MM.1S (cell line): ENCODE results near the gene IL1R2.

Source experiments
- DNase-seq: peaks from one replicate; pipeline ENCODE4 v3.0.0-alpha.2; 2015
- H2AFZ ChIP-seq: fragments of 300-600 bp; sonication (generic); 2 replicates; pipeline ENCODE4 v1.6.0; 2016; ENCODE audit warnings: antibody characterized with exemption, low read length
- H3F3A ChIP-seq: fragments of 300-600 bp; sonication (generic); 2 replicates; pipeline ENCODE4 v1.6.1; 2016; ENCODE audit warnings: mild to moderate bottlenecking, antibody characterized with exemption, low read length, moderate library complexity, mixed read lengths; ENCODE audit not compliant: insufficient read depth
- H3K27ac ChIP-seq: fragments of 300-600 bp; sonication (generic); 2 replicates; pipeline ENCODE4 v1.5.1; 2016; ENCODE audit warnings: mild to moderate bottlenecking, low read length
- H3K27me3 ChIP-seq: fragments of 300-600 bp; sonication (generic); replicated peaks from 2 replicates; pipeline ENCODE4 v1.6.0; 2016; ENCODE audit warnings: low read length; ENCODE audit not compliant: insufficient read depth
- H3K36me3 ChIP-seq: fragments of 300-600 bp; sonication (generic); replicated peaks from 2 replicates; pipeline ENCODE4 v1.6.1; 2016; ENCODE audit warnings: mild to moderate bottlenecking, low read length, mixed read lengths; ENCODE audit not compliant: insufficient read depth
- H3K4me1 ChIP-seq: fragments of 300-600 bp; sonication (generic); 2 replicates; pipeline ENCODE4 v1.6.1; 2016; ENCODE audit warnings: low read length, mixed read lengths
- H3K4me2 ChIP-seq: fragments of 300-600 bp; sonication (generic); 2 replicates; pipeline ENCODE4 v1.6.0; 2016; ENCODE audit warnings: low read depth, low read length
- H3K4me3 ChIP-seq: fragments of 300-600 bp; sonication (generic); 2 replicates; pipeline ENCODE4 v1.5.1; 2016; ENCODE audit warnings: low read length, mixed read lengths
- H3K79me2 ChIP-seq: fragments of 300-600 bp; sonication (generic); 2 replicates; pipeline ENCODE4 v1.6.1; 2016; ENCODE audit warnings: mixed run types, low read length, mixed read lengths
- H3K9ac ChIP-seq: fragments of 300-600 bp; sonication (generic); 2 replicates; pipeline ENCODE4 v1.6.1; 2016; ENCODE audit warnings: low read length, mixed read lengths
- H3K9me2 ChIP-seq: fragments of 300-600 bp; sonication (generic); replicated peaks from 2 replicates; pipeline ENCODE4 v1.6.1; 2016; ENCODE audit warnings: mild to moderate bottlenecking, low read length, mixed read lengths; ENCODE audit not compliant: insufficient read depth
- H3K9me3 ChIP-seq: fragments of 300-600 bp; sonication (generic); replicated peaks from 2 replicates; pipeline ENCODE4 v1.6.1; 2016; ENCODE audit warnings: mild to moderate bottlenecking, low read length, mixed read lengths; ENCODE audit not compliant: insufficient read depth
- H4K20me1 ChIP-seq: fragments of 300-600 bp; sonication (generic); 2 replicates; pipeline ENCODE4 v1.6.1; 2016; ENCODE audit warnings: mild to moderate bottlenecking, low read length, moderate library complexity, mixed read lengths; ENCODE audit not compliant: insufficient read depth
- EZH2 ChIP-seq: fragments of 300-600 bp; sonication (generic); optimal IDR thresholded peaks from 2 replicates; pipeline ENCODE3; 2017; ENCODE audit warnings: low read depth, mild to moderate bottlenecking, antibody characterized with exemption, low read length, mixed read lengths
- EZH2phosphoT487 ChIP-seq: fragments of 300-600 bp; sonication (generic); IDR thresholded peaks from 2 replicates; pipeline ENCODE4 v1.6.1; 2018; ENCODE audit warnings: antibody characterized with exemption, low read length
- TF ChIP-seq, protein P1 (sequence below): fragments of 300-600 bp; sonication (generic); IDR thresholded peaks from 2 replicates; pipeline ENCODE4 v1.5.1; 2016; ENCODE audit warnings: antibody characterized with exemption, low read length, mixed read lengths

The IL1R2 gene

GRCh38 chr2:101986376-101986775 is 5.4 kb upstream of the IL1R2 start:
- TF ChIP-seq EZH2: no peak
- TF ChIP-seq EZH2phosphoT487: no peak
- TF ChIP-seq, protein P1, sequence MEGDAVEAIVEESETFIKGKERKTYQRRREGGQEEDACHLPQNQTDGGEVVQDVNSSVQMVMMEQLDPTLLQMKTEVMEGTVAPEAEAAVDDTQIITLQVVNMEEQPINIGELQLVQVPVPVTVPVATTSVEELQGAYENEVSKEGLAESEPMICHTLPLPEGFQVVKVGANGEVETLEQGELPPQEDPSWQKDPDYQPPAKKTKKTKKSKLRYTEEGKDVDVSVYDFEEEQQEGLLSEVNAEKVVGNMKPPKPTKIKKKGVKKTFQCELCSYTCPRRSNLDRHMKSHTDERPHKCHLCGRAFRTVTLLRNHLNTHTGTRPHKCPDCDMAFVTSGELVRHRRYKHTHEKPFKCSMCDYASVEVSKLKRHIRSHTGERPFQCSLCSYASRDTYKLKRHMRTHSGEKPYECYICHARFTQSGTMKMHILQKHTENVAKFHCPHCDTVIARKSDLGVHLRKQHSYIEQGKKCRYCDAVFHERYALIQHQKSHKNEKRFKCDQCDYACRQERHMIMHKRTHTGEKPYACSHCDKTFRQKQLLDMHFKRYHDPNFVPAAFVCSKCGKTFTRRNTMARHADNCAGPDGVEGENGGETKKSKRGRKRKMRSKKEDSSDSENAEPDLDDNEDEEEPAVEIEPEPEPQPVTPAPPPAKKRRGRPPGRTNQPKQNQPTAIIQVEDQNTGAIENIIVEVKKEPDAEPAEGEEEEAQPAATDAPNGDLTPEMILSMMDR: no peak
- Histone ChIP-seq H3K4me2 (no peak overlapping the region), H3F3A (no peaks in the 10 kb centered on the region), H3K27me3 (no peaks in the 10 kb centered on the region), H3K27ac (no peak overlapping the region), H3K4me1 (no peaks in the 10 kb centered on the region), H3K9me3 (no peaks in the 10 kb centered on the region), H3K4me3 (no peak overlapping the region), H3K9ac (no peak overlapping the region), H2AFZ (no peak overlapping the region), H3K9me2 (no peaks in the 10 kb centered on the region), H3K79me2 (no peaks in the 10 kb centered on the region), H4K20me1 (no peaks in the 10 kb centered on the region), H3K36me3 (no peaks in the 10 kb centered on the region)
- DNase-seq: no peak

DNA sequence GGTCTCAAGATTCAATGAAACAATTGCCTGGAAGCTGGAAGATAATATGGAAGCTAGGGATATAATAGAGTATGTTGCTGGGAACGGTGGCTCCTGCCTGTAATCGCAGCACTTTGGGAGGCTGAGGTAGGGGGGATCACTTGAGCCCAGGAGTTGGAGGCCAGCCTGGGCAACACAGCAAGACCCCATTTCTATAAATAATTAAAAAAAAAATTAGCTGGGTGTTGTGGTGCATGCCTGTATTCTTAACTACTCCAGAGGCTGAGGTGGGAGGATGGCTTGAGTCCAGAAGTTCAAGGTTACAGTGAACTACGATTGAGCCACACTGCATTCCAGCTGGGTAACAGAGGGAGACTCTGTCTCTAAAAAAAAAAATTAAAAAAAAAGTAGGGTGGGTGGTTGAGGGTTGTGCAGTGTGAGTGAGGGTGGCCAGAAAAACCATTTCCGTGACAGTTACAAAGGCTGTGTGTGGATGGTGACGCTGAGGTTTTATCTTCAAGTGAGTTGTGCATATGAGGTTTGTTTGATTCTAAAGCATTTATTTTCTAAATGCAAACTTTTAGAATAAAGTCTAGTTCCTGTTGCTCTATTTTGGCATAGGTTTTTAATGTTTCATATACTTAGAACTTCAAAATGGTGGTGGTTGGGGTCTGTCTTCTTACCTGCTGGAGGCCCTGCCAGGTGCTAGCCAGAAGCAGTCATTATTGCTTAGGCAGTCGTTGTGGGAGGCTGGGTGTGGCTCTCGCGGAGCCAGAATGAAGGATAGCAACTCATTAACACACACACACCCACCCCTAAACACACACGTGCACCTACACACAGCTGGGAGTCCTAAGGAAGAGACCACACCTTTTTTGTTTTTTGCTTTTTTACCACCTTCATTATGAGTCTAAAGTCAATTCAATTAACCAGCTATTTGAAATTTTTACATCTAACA is 4.7 kb upstream of the IL1R2 start:
- no peak for DNase-seq
- H3K9ac ChIP-seq: no peak overlapping the region
- H3K27ac ChIP-seq: no peak overlapping the region

GRCh38 chr2:101987832-101988231 is 3.9 kb upstream of the IL1R2 start:
- Histone ChIP-seq H2AFZ (no peak overlapping the region), H3K4me1 (no peaks in the 10 kb centered on the region), H3K27me3 (no peaks in the 10 kb centered on the region), H3K4me2 (no peak overlapping the region), H3K9me2 (no peaks in the 10 kb centered on the region), H4K20me1 (no peaks in the 10 kb centered on the region), H3K9me3 (no peaks in the 10 kb centered on the region), H3K27ac (no peak overlapping the region), H3K79me2 (no peaks in the 10 kb centered on the region), H3K4me3 (no peak overlapping the region), H3K9ac (no peak overlapping the region), H3F3A (no peaks in the 10 kb centered on the region), H3K36me3 (no peaks in the 10 kb centered on the region)
- no peak for DNase-seq
- TF ChIP-seq EZH2phosphoT487: no peak
- TF ChIP-seq EZH2: no peak
- TF ChIP-seq, protein P1: no peak

More for the DNA sequence above, 4.7 kb upstream of the IL1R2 start:
- Histone ChIP-seq H3K9me2 (no peaks in the 10 kb centered on the region), H3K27me3 (no peaks in the 10 kb centered on the region), H3K79me2 (no peaks in the 10 kb centered on the region), H3K36me3 (no peaks in the 10 kb centered on the region), H2AFZ (no peak overlapping the region), H3K4me3 (no peak overlapping the region), H3K9me3 (no peaks in the 10 kb centered on the region), H3K4me2 (no peak overlapping the region), H3F3A (no peaks in the 10 kb centered on the region), H3K4me1 (no peaks in the 10 kb centered on the region), H4K20me1 (no peaks in the 10 kb centered on the region)
- TF ChIP-seq, protein P1: no peak
- TF ChIP-seq EZH2: no peak
- no peak for TF ChIP-seq EZH2phosphoT487
